ENCODE results near the gene TRAPPC3.

DNA sequence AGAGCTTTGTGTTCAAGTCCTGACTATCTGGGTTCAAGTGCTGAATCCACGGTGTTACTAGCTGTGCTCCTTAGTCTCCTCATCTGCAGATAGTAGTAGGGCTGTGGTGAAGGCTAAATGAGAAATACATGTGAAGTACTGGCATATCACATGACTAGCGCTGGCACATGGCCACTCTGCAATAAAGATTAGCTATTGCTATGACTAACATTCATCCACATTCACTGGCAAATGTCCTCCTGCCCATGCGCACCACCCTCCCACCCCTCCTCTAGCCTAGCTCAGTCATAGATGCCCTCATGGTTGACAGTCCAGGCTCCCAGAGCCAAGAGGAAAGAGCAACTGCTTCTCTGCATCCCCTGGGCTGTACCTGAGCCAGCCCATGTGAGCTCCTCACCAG lies 15.8 kb downstream of the TRAPPC3 start:
- TF ChIP-seq RCOR1 (IDR thresholded peaks at IDR 0.05; ENCODE audit: borderline replicate concordance in 1 of 2, low read depth in 2 of 2, low read length in 2 of 2) (no peak), EZH2 (IDR thresholded peaks at IDR 0.05; ENCODE audit: borderline replicate concordance, low read depth, low read length) (no peak), RAD21 (CRISPR knock-in tag; conservative IDR thresholded peaks at IDR 0.05 in 1 of 2, IDR thresholded peaks at IDR 0.05 in 1 of 2) (no peak), JUNB (CRISPR knock-in tag; conservative IDR thresholded peaks at IDR 0.05) (no peak), ETV5 (CRISPR knock-in tag; IDR thresholded peaks at IDR 0.05; ENCODE audit: low read depth) (no peak), NFYB (IDR thresholded peaks at IDR 0.05; ENCODE audit: extremely low read depth, insufficient read length) (no peak)

Data from K562 (cell line).